ENCODE results near the gene EXOSC9.

DNA sequence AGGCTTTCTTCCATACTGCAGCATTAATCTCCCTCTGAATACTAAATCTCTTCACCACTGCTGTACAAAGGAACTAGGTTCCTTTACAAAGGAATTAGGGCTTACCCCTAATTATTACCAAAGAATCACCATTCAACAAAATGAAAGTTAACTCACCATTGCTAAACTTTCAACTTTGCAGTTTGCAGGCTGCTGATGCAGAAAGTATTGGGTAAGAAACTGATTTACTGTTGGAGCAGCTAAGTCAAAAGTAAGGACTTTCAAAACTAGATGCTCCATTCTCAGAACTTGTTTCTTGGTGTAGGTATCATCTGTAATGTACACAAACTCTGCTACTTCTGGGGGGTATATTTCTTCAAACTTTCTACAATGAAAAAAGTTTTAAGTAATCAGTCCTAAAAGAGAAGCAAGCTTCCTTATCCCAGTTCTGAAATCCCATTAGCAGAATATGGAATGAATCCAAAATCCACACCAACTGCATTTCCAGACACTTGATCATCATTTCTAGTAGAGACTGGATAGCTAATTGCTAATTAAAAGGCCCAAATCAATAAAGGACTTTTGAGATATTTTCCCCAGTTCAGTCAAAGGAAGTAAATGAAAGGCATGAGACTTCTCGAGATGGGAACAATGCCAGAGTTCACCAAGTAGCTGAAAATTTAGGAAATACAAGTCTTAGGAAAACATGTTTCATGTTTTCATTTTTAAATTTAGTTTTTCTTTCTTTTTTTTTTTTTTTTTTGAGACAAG, 18.3 kb downstream of the EXOSC9 start:
- TF ChIP-seq, protein P1, sequence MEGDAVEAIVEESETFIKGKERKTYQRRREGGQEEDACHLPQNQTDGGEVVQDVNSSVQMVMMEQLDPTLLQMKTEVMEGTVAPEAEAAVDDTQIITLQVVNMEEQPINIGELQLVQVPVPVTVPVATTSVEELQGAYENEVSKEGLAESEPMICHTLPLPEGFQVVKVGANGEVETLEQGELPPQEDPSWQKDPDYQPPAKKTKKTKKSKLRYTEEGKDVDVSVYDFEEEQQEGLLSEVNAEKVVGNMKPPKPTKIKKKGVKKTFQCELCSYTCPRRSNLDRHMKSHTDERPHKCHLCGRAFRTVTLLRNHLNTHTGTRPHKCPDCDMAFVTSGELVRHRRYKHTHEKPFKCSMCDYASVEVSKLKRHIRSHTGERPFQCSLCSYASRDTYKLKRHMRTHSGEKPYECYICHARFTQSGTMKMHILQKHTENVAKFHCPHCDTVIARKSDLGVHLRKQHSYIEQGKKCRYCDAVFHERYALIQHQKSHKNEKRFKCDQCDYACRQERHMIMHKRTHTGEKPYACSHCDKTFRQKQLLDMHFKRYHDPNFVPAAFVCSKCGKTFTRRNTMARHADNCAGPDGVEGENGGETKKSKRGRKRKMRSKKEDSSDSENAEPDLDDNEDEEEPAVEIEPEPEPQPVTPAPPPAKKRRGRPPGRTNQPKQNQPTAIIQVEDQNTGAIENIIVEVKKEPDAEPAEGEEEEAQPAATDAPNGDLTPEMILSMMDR (IDR thresholded peaks at IDR 0.05; ENCODE audit: poor library complexity, severe bottlenecking), result no peak
- no peak for TF ChIP-seq EZH2 (IDR thresholded peaks at IDR 0.05; ENCODE audit: borderline replicate concordance, insufficient read depth, low read length, poor library complexity, severe bottlenecking)
- TF ChIP-seq POLR2AphosphoS5 (IDR thresholded peaks at IDR 0.05), result no peak
- TF ChIP-seq, protein P2, sequence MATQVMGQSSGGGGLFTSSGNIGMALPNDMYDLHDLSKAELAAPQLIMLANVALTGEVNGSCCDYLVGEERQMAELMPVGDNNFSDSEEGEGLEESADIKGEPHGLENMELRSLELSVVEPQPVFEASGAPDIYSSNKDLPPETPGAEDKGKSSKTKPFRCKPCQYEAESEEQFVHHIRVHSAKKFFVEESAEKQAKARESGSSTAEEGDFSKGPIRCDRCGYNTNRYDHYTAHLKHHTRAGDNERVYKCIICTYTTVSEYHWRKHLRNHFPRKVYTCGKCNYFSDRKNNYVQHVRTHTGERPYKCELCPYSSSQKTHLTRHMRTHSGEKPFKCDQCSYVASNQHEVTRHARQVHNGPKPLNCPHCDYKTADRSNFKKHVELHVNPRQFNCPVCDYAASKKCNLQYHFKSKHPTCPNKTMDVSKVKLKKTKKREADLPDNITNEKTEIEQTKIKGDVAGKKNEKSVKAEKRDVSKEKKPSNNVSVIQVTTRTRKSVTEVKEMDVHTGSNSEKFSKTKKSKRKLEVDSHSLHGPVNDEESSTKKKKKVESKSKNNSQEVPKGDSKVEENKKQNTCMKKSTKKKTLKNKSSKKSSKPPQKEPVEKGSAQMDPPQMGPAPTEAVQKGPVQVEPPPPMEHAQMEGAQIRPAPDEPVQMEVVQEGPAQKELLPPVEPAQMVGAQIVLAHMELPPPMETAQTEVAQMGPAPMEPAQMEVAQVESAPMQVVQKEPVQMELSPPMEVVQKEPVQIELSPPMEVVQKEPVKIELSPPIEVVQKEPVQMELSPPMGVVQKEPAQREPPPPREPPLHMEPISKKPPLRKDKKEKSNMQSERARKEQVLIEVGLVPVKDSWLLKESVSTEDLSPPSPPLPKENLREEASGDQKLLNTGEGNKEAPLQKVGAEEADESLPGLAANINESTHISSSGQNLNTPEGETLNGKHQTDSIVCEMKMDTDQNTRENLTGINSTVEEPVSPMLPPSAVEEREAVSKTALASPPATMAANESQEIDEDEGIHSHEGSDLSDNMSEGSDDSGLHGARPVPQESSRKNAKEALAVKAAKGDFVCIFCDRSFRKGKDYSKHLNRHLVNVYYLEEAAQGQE (IDR thresholded peaks at IDR 0.05; ENCODE audit: borderline replicate concordance), result no peak
- no peak for TF ChIP-seq SMC3 (conservative IDR thresholded peaks at IDR 0.05; ENCODE audit: poor library complexity)
- no peak for TF ChIP-seq EP300 (conservative IDR thresholded peaks at IDR 0.05; ENCODE audit: poor library complexity, severe bottlenecking)
- TF ChIP-seq RAD21 (conservative IDR thresholded peaks at IDR 0.05), result no peak
- no peak for TF ChIP-seq MXI1 (conservative IDR thresholded peaks at IDR 0.05; ENCODE audit: poor library complexity, severe bottlenecking)
- no peak for TF ChIP-seq TAF1 (IDR thresholded peaks at IDR 0.05; ENCODE audit: low read depth)

All from neural cell (in vitro differentiated cells).